IMR-90 (cell line): ENCODE results near the gene CRACR2B.

Experiments
- MXI1 ChIP-seq: IDR thresholded peaks from 2 replicates; pipeline ENCODE4 v1.6.1; 2012; ENCODE audit warnings: low read depth, mild to moderate bottlenecking, low read length, moderate library complexity, borderline replicate concordance
- POLR2A ChIP-seq: IDR thresholded peaks from 2 replicates; pipeline ENCODE4 v1.6.1; 2012; ENCODE audit warnings: mild to moderate bottlenecking, low read depth, low read length
- RAD21 ChIP-seq: IDR thresholded peaks from 2 replicates; pipeline ENCODE4 v1.6.1; 2012; ENCODE audit warnings: low read length, improper control_type of control experiment
- TF ChIP-seq, protein P1 (sequence below): conservative IDR thresholded peaks from 2 replicates; pipeline ENCODE4 v1.5.1; 2012; ENCODE audit warnings: mild to moderate bottlenecking, low read depth, low read length, improper control_type of control experiment
- TF ChIP-seq, protein P2 (sequence below): fragments of 150-350 bp; IDR thresholded peaks from 2 replicates; pipeline ENCODE4 v1.6.1; 2017; ENCODE audit warnings: mild to moderate bottlenecking, antibody characterized with exemption, low read length, low read depth

DNA sequence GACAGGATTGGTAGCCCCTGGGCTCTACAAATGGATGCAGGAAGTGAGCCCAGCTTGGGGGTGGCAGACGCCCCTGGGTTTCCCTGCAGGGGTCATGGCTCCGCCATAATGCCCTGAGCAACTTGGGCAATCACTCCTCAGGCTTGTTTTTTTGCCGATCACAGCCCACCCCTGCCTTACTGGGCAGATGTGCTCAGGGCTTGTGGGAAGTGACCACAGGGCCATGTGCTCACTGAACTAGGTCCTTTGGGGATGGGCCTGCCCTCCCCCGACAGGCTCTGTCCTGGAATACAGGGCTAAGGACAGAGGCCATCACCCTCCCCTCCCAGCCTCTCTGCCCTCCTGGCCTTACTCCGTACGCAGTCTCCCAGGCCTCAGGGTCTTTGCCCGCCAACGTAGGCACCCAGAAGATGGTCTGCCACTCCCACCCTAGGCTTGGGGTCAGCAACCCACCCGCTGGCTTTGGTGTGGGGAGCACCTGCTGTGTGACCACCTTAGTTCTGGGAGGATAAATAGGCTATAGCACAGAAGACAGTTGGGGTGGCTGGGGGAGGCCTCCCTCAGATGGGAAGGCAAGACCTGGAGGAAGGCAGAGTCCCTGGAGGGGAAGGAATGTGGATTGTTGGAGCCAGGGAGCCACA lies 14.1 kb upstream of the CRACR2B start:
- TF ChIP-seq, protein P1, sequence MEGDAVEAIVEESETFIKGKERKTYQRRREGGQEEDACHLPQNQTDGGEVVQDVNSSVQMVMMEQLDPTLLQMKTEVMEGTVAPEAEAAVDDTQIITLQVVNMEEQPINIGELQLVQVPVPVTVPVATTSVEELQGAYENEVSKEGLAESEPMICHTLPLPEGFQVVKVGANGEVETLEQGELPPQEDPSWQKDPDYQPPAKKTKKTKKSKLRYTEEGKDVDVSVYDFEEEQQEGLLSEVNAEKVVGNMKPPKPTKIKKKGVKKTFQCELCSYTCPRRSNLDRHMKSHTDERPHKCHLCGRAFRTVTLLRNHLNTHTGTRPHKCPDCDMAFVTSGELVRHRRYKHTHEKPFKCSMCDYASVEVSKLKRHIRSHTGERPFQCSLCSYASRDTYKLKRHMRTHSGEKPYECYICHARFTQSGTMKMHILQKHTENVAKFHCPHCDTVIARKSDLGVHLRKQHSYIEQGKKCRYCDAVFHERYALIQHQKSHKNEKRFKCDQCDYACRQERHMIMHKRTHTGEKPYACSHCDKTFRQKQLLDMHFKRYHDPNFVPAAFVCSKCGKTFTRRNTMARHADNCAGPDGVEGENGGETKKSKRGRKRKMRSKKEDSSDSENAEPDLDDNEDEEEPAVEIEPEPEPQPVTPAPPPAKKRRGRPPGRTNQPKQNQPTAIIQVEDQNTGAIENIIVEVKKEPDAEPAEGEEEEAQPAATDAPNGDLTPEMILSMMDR = no peak
- TF ChIP-seq, protein P2, sequence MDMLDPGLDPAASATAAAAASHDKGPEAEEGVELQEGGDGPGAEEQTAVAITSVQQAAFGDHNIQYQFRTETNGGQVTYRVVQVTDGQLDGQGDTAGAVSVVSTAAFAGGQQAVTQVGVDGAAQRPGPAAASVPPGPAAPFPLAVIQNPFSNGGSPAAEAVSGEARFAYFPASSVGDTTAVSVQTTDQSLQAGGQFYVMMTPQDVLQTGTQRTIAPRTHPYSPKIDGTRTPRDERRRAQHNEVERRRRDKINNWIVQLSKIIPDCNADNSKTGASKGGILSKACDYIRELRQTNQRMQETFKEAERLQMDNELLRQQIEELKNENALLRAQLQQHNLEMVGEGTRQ = no peak
- no peak for TF ChIP-seq MXI1
- peak; percentile 59 for TF ChIP-seq POLR2A
- TF ChIP-seq RAD21 = no peak
